ENCODE results near the gene FSTL4. TPM values are rescaled to one million over a fixed set of nuclear protein-coding genes. Genes with fewer than 3 reads are reported as not detected.
"Not testable (repeated sequence)": the region's sequence is repeated elsewhere in the genome, so short reads cannot be mapped to it uniquely, and the experiment has no call there.

Gene FSTL4
- total RNA-seq, 2 experiments from 2014 or later = 0.36 TPM; not detected in 1

DNA sequence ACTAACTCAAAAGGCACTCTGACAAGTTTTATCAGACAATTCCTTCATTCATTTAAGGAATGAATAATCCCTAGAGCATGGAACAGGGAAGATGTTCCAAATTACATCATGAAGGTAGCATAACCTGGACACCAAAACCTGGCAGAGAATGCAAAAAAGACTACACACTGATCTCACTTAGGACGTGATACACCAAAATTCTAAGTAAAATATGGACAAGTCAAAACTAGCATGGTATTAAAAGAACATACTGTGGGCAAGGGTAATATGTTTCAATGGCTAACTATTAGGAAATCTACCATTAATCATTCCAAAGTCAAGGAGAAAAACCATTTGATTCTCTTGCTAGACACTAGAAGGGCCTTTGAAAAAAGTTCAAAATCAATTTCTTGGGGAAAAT, 384.0 kb downstream of the FSTL4 start:
- Mint-ChIP-seq H3K9me3 (no peaks in the 10 kb centered on the region), H3K4me3 (no peak overlapping the region), H3K27me3 (no peaks in the 10 kb centered on the region), H3K36me3 (no peaks in the 10 kb centered on the region), H3K4me1 (ENCODE audit: low read depth) (no peaks in the 10 kb centered on the region), H3K27ac (no peak overlapping the region)
- ChIA-PET POLR2A (no interaction called here), CTCF (no interaction called here)
- intact Hi-C loops (cut with micrococcal nuclease) = no loop called here
- DNase-seq = no peak

DNA sequence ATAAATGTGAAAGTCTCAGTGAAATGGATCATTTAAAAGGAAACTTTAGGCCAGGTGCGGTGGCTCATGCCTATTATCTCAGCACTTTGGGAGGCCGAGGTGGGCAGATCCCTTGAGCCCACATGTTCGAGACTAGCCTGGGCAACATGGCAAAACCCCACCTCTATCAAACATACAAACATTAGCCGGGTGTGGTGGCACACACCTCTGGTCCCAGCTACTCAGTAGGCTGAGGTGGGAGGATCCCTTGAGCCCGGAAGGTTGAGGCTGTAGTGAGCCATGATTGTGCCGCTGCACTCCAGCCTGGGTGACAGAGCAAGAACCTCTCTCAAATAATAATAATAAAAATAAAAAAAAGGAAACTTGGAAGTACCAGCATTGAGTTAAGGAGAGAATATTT, 384.4 kb downstream of the FSTL4 start:
- H3K27ac Mint-ChIP-seq = no peak overlapping the region
- CTCF ChIA-PET = no interaction called here
- no peak for DNase-seq

DNA sequence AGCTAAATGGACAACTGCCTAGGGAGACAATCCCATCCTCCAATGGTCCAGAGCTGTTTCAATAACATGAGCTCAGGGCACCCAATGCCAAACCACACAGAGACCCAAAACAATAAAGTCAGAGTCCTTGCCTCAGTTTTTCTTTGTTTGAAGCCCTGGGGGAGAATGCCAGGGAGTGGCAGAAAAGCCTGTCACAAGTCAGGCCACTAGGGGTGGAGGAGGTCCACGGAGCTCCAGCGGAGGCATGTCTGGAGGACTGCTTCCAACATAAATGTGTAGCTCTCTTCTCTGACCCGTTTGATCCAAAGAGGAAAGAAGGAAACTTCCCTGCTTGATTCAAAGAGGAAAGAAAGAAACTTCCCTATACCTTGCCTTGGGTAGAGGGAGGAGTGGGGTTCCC, 385.3 kb downstream of the FSTL4 start:
- intact Hi-C loops (cut with micrococcal nuclease) = no loop called here
- CTCF ChIA-PET = no interaction called here
- DNase-seq = no peak
- no peaks in the 10 kb centered on the region for H3K9me3 Mint-ChIP-seq
- no peaks in the 10 kb centered on the region for H3K36me3 Mint-ChIP-seq
- no peaks in the 10 kb centered on the region for H3K27me3 Mint-ChIP-seq
- no peaks in the 10 kb centered on the region for H3K4me1 Mint-ChIP-seq (ENCODE audit: low read depth)
- no peak overlapping the region for H3K27ac Mint-ChIP-seq
- H3K4me3 Mint-ChIP-seq = no peak overlapping the region
- POLR2A ChIA-PET = no interaction called here

More for the DNA sequence above, 384.4 kb downstream of the FSTL4 start:
- no peaks in the 10 kb centered on the region for H3K9me3 Mint-ChIP-seq
- no peaks in the 10 kb centered on the region for H3K36me3 Mint-ChIP-seq
- H3K4me1 Mint-ChIP-seq (ENCODE audit: low read depth) = no peaks in the 10 kb centered on the region
- POLR2A ChIA-PET = no interaction called here
- H3K4me3 Mint-ChIP-seq = no peak overlapping the region
- intact Hi-C loops (cut with micrococcal nuclease) = no loop called here
- no peaks in the 10 kb centered on the region for H3K27me3 Mint-ChIP-seq

DNA sequence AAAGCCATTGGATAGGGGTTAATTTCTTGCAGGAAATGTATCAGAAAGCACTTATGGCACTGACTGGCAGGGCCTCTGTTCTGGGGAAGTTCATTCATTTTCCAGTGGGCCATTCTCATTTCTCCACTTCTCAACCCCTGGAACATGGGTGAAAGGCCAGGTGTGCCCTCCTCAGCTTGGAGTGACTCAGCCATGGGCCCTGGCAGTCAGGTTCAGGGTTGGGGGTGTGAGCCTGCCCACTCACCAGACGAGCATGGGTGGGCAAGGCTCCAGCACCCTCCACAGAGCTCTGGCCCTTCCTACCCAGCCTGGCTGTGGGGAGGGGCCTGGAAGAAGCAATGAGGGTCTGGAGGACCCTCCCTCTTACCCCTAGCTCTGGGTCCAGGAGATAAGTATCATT, 386.2 kb downstream of the FSTL4 start:
- POLR2A ChIA-PET = no interaction called here
- H3K36me3 Mint-ChIP-seq = no peaks in the 10 kb centered on the region
- no peak overlapping the region for H3K4me3 Mint-ChIP-seq
- CTCF ChIA-PET = no interaction called here
- DNase-seq = no peak
- no peaks in the 10 kb centered on the region for H3K9me3 Mint-ChIP-seq
- H3K4me1 Mint-ChIP-seq (ENCODE audit: low read depth) = no peaks in the 10 kb centered on the region
- intact Hi-C loops (cut with micrococcal nuclease) = no loop called here
- no peaks in the 10 kb centered on the region for H3K27me3 Mint-ChIP-seq
- no peak overlapping the region for H3K27ac Mint-ChIP-seq

DNA sequence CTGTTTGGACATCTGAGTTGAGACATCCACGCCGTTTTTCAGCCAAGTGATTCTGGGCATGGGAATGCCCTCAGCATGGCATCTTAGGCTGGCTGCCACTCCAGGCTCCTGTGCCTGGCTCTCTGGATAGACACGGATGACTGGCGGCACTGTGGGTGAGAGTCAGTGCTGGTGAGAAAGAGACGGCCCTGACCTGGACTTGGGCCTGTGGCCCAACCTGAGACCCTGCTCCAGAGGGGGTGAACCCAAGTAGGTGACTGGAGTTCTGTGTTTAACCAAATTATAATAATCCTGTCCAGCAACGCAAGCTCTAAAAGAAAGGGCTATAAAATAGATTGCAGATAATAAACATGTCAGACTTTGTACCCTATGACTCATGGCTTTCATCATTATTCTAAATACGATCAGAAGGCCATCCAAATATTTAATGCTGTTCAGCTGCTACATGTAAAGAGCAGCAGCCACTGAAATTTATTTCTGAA, 386.6 kb downstream of the FSTL4 start:
- Mint-ChIP-seq H3K27me3 (no peaks in the 10 kb centered on the region), H3K36me3 (no peaks in the 10 kb centered on the region), H3K27ac (no peak overlapping the region), H3K4me1 (ENCODE audit: low read depth) (no peaks in the 10 kb centered on the region), H3K4me3 (no peak overlapping the region), H3K9me3 (no peaks in the 10 kb centered on the region)
- ChIA-PET POLR2A (no interaction called here), CTCF (no interaction called here)
- DNase-seq = no peak
- intact Hi-C loops (cut with micrococcal nuclease) = no loop called here

DNA sequence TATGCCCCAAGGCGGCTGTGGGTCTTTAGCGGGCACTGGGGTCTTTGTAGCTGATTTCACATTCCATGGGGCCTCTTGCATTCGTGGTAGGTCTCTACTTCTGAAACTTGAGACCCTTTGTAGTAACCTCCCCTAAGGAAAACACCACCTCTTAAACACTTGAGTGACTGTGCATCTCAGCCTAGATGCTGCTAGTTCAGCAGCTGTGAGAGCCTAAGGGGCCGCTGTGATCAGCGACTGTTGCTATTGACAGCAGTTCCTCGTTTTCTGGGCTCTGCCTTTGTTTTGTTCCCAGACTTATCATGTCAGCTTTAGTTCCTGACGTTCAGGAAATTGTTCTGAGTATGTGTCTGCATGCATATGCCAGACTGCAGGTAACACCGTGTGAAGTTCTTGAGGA, 389.4 kb downstream of the FSTL4 start:
- POLR2A ChIA-PET = no interaction called here
- CTCF ChIA-PET = no interaction called here

DNA sequence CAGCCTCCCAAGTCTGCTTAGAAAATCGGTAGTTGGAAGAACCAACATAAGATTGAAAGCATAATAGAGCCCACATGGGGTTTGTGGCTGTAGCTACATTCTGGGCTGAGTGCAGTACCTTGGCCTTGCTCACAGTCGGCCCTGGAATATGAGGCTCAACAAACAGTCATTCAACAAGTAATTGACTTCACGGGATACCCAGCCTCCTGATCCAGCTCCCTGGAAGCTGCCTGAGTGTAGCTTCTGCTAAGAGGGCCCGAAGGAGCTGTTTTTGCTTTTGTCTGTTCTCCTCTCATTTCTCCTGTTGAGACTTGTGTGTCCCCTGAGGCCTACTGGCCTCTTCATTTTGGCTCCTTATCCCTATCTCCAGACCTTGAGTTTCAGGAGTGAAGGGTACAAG, 389.8 kb downstream of the FSTL4 start:
- no peaks in the 10 kb centered on the region for H3K36me3 Mint-ChIP-seq
- no peaks in the 10 kb centered on the region for H3K4me1 Mint-ChIP-seq (ENCODE audit: low read depth)
- no peak overlapping the region for H3K27ac Mint-ChIP-seq
- ChIA-PET CTCF (no interaction called here), POLR2A (no interaction called here)
- intact Hi-C loops (cut with micrococcal nuclease) = no loop called here
- no peaks in the 10 kb centered on the region for H3K27me3 Mint-ChIP-seq
- no peak overlapping the region for H3K4me3 Mint-ChIP-seq
- no peak for DNase-seq
- no peaks in the 10 kb centered on the region for H3K9me3 Mint-ChIP-seq

More for the DNA sequence above, 389.4 kb downstream of the FSTL4 start:
- Mint-ChIP-seq H3K27ac (no peak overlapping the region), H3K36me3 (no peaks in the 10 kb centered on the region), H3K27me3 (no peaks in the 10 kb centered on the region), H3K4me1 (ENCODE audit: low read depth) (no peaks in the 10 kb centered on the region), H3K4me3 (no peak overlapping the region), H3K9me3 (no peaks in the 10 kb centered on the region)
- intact Hi-C loops (cut with micrococcal nuclease) = no loop called here
- no peak for DNase-seq

DNA sequence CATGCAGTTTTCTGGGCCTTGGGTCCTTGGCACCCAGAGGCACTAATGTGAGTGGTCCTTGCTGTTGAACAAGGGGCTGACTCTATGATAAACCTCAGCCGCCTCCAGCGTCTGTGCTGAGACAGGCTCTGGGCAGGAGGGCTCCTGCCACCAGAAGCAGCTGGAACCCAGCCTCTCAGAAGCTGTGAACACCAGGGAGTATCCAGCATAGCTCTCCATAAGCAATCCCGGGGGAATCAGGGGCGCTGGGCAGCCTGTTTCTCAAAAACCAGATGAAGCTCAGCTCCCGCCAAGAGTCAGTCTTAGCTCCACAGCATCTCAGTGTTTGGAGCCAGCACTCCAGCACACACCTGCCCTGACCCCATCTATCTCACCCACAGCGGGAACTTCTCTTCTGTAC, 390.3 kb downstream of the FSTL4 start:
- intact Hi-C loops (cut with micrococcal nuclease) = no loop called here
- Mint-ChIP-seq H3K4me1 (ENCODE audit: low read depth) (no peaks in the 10 kb centered on the region), H3K36me3 (no peaks in the 10 kb centered on the region), H3K27ac (no peak overlapping the region), H3K4me3 (no peak overlapping the region), H3K9me3 (no peaks in the 10 kb centered on the region), H3K27me3 (no peaks in the 10 kb centered on the region)
- no peak for DNase-seq
- POLR2A ChIA-PET = no interaction called here
- CTCF ChIA-PET = no interaction called here

DNA sequence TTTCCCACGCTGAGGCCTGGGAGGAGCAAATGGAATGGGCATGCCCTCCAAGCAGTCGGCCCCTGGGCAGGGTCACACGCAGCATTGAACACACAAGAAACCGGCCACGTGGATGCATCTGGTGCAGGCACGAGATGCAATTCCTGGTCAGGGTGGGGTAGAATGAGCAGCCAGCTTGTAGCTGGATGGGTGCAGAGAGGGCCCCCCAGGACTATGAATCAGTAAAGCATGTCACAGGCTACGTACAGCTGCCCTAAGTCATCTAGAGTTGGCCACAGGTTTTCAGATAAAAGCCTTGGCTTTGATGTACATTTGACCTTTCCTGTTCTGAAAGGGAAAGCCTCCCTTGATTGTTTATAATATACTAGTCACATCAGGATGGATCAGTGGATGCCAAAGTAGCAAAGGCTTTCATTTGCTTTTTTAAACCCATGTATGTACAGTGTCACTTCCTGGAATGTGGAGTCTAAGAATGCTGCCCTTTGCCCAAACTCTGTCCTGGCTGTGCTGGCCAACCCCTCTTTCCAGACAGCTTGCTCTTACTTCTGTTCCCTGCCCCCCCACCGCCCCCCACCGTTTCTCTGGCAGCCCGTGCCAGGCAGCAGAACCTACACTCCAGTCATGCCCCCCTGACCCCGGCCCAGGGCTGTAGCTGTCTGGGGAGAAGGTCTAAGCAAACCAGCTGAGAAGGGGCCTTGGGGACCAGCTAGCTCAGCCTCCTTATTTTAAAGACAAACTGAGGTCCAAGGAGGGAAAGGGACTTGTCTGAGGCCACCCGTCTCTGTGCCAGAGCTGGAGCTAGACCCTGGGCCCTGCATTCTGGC, 391.3 kb downstream of the FSTL4 start:
- intact Hi-C loops (cut with micrococcal nuclease) = no loop called here
- no peaks in the 10 kb centered on the region for H3K27me3 Mint-ChIP-seq
- no peaks in the 10 kb centered on the region for H3K9me3 Mint-ChIP-seq
- H3K4me1 Mint-ChIP-seq (ENCODE audit: low read depth) = no peaks in the 10 kb centered on the region
- CTCF ChIA-PET = interaction anchor here (0.7 kb wide), 1 partner anchor 16 kb away, joined by 3 read pairs; no protein-coding TSS in a partner anchor
- POLR2A ChIA-PET = no interaction called here
- no peak overlapping the region for H3K4me3 Mint-ChIP-seq
- H3K36me3 Mint-ChIP-seq = no peaks in the 10 kb centered on the region
- H3K27ac Mint-ChIP-seq = no peak overlapping the region
- no peak for DNase-seq

DNA sequence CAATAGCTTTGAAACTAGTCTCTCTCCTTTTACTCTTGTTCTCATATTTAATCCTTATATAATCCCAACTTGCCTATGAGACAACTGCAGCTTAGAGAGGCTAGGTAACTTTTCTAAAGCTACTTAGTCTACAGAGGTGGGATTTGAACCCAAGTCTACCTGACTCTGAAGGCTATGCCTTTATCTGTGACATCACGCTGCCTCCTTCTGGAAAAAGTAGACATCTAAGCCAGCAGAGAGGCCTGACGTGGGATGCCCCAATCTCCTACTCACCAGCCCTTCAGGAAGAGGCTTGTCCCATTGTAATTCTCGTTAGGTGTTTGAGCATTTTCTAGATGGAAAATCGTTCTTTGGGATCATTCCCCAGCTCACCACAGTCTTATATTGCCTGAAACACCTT, 393.0 kb downstream of the FSTL4 start:
- intact Hi-C loops (cut with micrococcal nuclease) = no loop called here
- no peaks in the 10 kb centered on the region for H3K4me1 Mint-ChIP-seq (ENCODE audit: low read depth)
- CTCF ChIA-PET = no interaction called here

DNA sequence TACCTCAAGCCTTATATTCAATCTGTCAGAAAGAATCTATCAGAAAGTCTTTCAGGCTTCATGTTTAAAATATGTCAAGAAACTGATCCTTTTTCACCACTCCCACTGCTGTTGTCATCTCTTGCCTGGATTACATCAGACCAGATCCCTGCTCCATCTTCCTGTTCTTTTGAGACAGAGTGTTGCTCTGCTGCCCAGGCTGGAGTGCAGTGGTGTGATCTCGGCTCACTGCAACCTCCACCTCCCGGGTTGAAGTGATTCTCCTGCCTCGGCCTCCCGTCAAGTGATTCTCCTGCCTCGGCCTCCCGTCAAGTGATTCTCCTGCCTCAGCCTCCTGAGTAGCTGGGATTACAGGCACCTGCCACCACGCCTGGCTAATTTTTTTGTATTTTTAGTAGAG, 396.2 kb downstream of the FSTL4 start:
- H3K4me3 Mint-ChIP-seq; DNase-seq; H3K4me1 Mint-ChIP-seq (ENCODE audit: low read depth); H3K27me3 Mint-ChIP-seq; intact Hi-C loops (cut with micrococcal nuclease); POLR2A ChIA-PET; H3K36me3 Mint-ChIP-seq; H3K9me3 Mint-ChIP-seq; CTCF ChIA-PET; H3K27ac Mint-ChIP-seq: not testable (repeated sequence)

More for the DNA sequence above, 393.0 kb downstream of the FSTL4 start:
- POLR2A ChIA-PET = no interaction called here
- H3K27me3 Mint-ChIP-seq = no peaks in the 10 kb centered on the region
- H3K4me3 Mint-ChIP-seq = no peak overlapping the region
- no peak overlapping the region for H3K27ac Mint-ChIP-seq
- H3K36me3 Mint-ChIP-seq = no peaks in the 10 kb centered on the region
- DNase-seq = no peak
- no peaks in the 10 kb centered on the region for H3K9me3 Mint-ChIP-seq

DNA sequence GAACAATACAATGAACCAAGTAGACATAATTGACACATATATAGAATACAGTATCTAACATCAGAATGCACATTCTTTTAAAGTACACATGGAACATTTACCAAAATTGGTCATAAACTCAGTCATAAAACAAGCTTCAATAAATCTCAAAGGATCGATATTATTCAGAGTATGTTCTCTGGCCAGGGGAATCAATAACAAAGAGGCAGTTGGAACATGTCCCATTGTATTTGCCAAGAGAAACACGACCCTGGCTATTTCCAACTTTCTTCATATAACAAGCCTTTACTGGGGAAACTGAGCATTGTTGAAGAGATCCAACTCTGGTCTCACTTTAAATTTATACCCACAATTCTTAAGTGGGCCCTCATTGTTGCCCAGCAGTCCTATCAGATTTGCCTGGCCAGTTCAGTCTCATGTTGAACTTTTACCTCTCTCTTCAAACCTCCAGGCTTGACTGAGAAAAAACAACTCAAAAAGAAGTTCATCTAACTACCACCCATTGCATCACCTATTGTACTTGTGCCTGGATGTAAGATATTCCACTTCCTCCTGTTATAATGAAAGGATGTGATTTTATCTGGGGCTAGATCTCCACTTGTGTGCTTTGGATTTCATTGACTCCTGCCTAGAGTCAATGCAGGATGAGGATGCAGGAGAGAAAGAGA, 398.1 kb downstream of the FSTL4 start:
- H3K4me1 Mint-ChIP-seq (ENCODE audit: low read depth) = no peaks in the 10 kb centered on the region
- no peak for DNase-seq
- H3K4me3 Mint-ChIP-seq = no peak overlapping the region
- no peaks in the 10 kb centered on the region for H3K27me3 Mint-ChIP-seq
- H3K36me3 Mint-ChIP-seq = no peaks in the 10 kb centered on the region
- H3K27ac Mint-ChIP-seq = no peak overlapping the region
- POLR2A ChIA-PET = no interaction called here
- no peaks in the 10 kb centered on the region for H3K9me3 Mint-ChIP-seq
- intact Hi-C loops (cut with micrococcal nuclease) = no loop called here
- CTCF ChIA-PET = interaction anchor here (1.5 kb wide), 1 partner anchor 209 kb away, joined by 3 read pairs; no protein-coding TSS in a partner anchor

DNA sequence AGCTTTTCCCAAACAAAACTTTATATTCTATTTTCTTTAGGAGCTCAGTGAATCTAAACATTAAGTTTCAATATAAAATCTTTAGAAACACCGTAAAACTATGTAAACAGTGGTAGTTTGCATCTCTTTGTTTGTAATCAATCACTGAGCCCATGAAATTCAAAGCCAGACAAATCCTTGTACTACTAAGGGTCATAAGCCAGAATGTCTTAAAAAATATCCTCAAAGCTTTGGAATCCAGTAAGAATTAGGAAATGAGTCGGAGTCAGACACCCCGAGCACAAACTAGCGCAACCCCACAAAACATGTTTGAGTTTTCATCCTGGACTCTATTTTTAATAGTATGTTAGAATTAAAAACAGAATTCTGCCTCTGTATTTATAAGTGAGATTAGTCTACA, 406.7 kb downstream of the FSTL4 start:
- POLR2A ChIA-PET = no interaction called here
- intact Hi-C loops (cut with micrococcal nuclease) = loop anchor here (5.0 kb wide), 1 partner anchor 283 kb away; no protein-coding TSS in a partner anchor
- CTCF ChIA-PET = interaction anchor here (0.8 kb wide), 1 partner anchor 1182 kb away, joined by 3 read pairs; no protein-coding TSS in a partner anchor
- Mint-ChIP-seq H3K36me3 (no peaks in the 10 kb centered on the region), H3K9me3 (no peaks in the 10 kb centered on the region), H3K27ac (no peak overlapping the region), H3K4me1 (ENCODE audit: low read depth) (peaks cover 2% of the 10 kb centered on the region), H3K27me3 (no peaks in the 10 kb centered on the region), H3K4me3 (no peak overlapping the region)
- no peak for DNase-seq

Measured in activated CD4-positive, alpha-beta memory T cell treated with anti-CD3 and anti-CD28 coated beads for 36 hours (primary cell).